Renal cortical epithelial cell (primary cell): ENCODE measurements around the gene MAPRE2. TPM values are rescaled to one million over a fixed set of nuclear protein-coding genes. Genes with fewer than 3 reads are reported as not detected.
A peak's percentile ranks its signal among the peaks of the same experiment; 100 is the strongest.

Experiments used
- DNase-seq: peaks from one replicate; pipeline ENCODE4 v3.0.0-alpha.2; 2011; ENCODE audit warnings: low read depth
- total RNA-seq: library from RNA; depleted of rRNA; stranded (reverse); fragments of >200 nt; gene quantifications from 2 replicates; pipeline ENCODE4 v1.2.3, GENCODE V29; 2014

Gene MAPRE2
- total RNA-seq, 1 donor from 2014 or later, result 10.0 TPM

DNA sequence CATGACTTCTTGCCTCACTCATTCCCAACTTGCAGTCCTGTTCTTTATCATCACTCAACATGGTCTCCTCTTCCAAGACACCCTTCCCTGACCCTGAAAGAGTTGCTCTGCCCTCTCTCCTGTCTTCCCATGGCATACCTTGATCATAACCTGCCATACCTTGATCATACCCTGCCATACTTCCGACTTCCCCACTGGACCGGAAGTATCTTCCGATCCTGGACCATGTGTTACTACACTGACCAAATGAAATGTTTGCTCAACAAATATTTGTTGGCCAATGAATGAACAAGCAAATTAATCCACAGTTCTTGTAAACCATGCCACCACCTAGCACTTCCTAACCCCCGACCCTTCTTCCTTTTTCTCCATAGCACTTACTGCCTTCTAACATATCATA is 138.7 kb downstream of the MAPRE2 start:
- no peak for DNase-seq

DNA sequence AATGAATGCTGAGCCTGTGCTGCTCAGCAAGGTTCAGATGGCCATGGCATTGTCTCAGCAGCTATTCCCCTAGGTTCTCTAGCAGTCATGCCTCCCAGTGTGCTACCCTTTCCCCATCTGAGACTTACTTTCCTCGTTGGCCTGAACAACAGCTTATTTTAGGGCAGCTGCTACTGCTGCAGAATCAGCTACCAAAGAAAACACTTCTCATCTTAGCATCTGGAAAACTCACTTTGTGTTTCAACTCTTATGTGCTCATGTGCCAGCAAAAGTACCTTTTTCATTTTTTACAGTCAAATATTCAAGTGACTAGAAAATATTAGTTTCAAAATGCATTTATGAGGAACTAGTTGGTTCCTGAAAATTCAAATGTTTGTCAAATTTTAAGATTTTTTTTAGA is 139.2 kb downstream of the MAPRE2 start:
- DNase-seq, result no peak

DNA sequence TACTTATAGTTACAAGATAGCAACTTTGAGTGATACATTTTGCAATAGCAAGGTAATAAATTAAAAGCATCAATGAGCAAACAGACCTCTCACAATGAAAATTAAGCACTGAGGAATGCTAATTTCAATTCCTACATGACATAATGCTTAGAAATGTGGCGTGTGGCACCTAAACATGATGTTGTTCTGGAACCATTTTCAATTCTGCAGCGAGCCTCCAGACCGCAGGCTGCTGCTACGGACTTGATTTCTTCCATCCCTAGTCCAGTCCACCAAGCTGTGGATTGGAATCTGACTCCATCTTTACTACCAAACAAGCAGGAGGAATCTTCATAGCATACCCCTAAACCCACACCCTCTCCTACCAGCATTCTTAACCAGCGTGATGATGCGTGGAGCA is 140.9 kb downstream of the MAPRE2 start:
- DNase-seq, result no peak

DNA sequence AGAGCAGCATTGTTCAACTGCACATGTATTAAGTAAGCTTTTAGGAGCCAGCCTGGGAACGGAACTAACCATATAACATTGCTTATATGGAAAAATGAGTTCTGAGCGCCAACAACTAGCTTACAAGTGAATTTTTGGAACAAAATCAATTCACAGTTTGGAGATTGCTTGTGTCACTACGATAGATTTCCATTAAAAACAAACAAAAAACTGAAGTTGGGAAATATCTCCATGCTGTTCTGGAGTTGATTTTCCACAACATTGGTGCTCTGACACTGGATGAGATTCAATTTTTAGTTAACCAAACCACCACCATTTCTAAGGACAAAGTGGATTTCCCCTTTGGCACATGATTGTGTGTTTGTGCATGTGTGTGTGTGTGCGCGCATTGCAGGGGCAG is 142.7 kb downstream of the MAPRE2 start:
- no peak for DNase-seq

DNA sequence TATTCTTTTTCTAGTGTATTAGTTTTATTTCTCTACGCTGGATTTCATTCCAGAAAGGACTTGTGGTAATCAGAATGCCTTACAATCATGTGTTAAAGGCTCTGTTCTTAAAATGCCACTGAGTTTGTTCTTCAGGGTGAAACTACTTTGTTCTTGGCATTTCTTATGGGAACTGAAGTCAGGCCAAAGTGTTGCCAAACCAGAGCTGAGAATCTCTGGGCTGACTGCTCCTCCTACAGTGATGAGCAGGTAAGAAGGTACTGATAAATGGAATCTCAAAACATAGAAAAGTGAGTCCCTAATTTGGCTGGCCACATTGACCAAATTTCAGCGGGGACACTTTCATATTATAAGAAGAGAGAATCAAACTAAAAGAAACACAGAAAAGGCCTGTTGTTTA is 144.6 kb downstream of the MAPRE2 start:
- DNase-seq, result peak; percentile 52

DNA sequence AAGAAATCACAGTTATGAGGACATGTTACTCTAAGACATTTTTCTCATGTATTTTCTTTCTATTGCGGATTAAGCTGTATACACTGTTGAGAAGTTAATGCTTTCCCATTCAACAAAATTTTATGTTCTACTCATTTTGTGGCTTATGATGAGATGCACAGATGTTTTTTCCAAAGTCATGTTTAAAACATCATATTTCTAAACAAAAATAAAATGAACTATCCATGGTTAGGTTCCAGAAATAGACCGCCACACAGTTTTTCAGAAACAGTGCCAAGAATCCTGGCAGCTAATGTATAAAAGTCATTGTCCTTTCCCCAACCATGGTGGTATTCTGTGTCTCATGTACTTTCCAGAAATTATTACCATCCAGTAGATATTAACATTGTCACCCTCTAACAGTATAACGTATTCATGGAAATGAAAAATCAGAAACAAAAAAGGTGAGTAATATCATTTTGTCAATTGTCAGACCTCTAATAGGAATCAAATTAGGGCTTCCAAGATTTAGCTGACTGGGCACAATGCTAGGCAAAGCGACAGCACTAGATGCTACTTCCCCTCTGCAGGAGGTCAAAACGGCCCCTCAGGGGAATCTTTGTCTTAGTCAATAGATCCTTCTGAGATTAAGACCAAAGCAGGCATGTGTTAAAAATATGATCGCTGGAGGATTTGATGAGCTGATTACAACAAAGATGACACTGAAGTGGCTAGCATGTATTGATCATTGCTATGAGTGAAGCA is 145.2 kb downstream of the MAPRE2 start:
- DNase-seq, result no peak

DNA sequence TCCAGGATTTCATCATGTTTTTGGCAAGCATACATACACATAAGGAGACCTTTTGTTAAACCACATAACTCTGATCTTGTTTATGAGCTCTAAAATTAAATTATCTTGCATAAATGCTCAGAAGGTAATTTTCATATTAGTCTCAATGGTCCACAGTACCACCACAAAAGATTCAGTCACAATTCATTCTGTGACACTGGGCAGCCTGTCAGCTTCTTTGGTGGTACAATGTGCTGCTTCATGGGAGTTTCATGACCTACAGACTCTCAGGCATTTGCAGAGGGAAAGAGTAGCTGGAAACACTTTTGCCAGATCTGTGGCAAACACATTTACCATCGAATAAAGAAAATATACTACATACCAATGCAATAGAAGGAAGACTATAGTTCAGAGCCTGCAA is 148.3 kb downstream of the MAPRE2 start:
- no peak for DNase-seq

DNA sequence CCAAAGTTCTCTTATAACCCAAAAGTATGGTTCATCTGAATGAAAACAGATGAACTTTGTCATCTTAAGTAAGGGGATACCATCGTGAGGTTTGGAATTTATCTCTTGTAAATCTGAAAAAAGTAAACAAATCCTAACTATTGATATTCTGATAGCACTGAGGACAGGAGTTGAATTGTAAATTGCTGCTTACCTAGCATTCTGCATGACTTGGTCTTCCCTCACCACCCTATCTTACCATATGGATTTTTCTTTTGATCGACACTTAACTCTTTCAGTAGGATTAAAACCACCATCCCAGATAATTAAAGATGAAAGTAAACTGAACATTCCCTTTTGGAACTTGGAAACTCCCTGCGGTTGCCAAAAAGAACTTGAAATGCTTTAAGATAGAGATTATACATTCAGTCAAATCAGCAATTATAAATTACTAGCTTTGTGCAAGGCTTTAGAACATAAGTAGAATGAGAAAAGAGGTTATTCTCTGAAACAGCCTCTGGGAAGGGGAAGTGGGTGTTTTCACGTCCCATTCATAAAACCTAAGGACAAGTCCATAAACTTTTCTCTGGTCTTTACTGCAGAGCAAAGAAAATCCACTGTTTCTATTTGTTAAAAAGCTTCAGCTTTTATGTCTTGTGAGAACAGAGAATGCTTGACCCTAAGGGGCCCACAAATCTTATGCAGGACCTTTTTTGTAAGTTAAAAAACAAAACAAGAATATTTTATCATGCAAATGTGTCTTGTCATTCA is 149.9 kb downstream of the MAPRE2 start:
- no peak for DNase-seq

DNA sequence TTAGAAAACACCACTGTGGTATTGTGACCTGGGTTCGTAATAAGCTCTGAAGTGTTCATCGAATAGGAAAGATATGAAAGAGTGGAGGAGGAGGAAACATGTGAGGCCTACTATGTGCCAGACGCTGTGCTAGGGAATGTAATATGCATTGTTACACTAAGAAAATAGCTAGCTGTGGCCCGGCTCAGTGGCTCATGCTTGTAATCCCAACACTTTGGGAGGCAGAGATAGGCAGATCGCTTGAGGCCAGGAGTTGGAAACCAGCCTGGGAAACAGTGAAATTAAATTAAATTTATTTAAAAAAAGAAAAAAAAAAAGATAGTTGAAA is 150.4 kb downstream of the MAPRE2 start:
- DNase-seq, result no peak

DNA sequence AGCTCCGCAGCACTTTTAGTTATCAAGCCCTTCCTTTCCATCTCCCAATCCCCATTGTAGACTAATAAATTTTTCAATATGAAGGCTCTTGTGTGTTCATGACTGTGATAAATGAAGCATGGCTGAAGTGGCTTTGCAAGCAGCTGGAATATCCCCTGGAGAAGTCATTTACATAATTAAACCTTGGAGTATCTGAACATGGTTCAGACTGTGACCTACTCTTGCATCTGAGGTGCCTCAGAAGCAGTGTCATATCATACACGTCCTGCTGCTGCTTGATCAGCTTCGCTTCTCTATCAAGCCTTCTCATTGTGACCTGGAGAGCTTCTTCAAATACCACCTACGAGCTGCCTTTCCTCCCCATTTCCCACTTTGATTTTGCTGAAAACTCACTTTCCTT is 151.2 kb downstream of the MAPRE2 start:
- no peak for DNase-seq

Other genes starting within 250 kb of the MAPRE2 start
- 13.9 and 24.5 TPM in 2 replicates for gene ZNF397, start 199.6 kb downstream of the MAPRE2 start, total RNA-seq
- gene ZSCAN30, start 248.8 kb downstream of the MAPRE2 start, total RNA-seq, result 15.6 and 24.0 TPM in 2 replicates